Stimulated activated CD8-positive, alpha-beta memory T cell treated with anti-CD3 and anti-CD28 coated beads, Interleukin-7, amount 100 ng/mL, for 1 hour (primary cell): ENCODE results near the gene DPP6.

Experiments
- DNase-seq, 2 donors: peaks; one replicate each; pipeline ENCODE4 v3.0.0-alpha.2; 2020; ENCODE audit warnings: low read depth in 2 of 2

Gene DPP6

GRCh38 chr7:154338701-154339506 lies 286.7 kb downstream of the DPP6 start:
- no peak for DNase-seq

- DNase-seq, result no peak
Observed at GRCh38 chr7:154342971-154343633, 290.9 kb downstream of the DPP6 start.

- DNase-seq, result no peak
Observed at GRCh38 chr7:154343778-154344412, 291.7 kb downstream of the DPP6 start.

GRCh38 chr7:154345093-154345492 lies 292.9 kb downstream of the DPP6 start:
- no peak for DNase-seq

- no peak for DNase-seq
Observed at GRCh38 chr7:154347700-154348266, 295.6 kb downstream of the DPP6 start.

GRCh38 chr7:154350892-154351291 lies 298.7 kb downstream of the DPP6 start:
- no peak for DNase-seq

GRCh38 chr7:154353355-154353767 lies 301.2 kb downstream of the DPP6 start:
- no peak for DNase-seq

GRCh38 chr7:154364170-154364569 lies 312.0 kb downstream of the DPP6 start:
- no peak for DNase-seq

- no peak for DNase-seq
Observed at GRCh38 chr7:154371424-154371823, 319.2 kb downstream of the DPP6 start.

- DNase-seq, result no peak
Observed at GRCh38 chr7:154372011-154372601, 319.9 kb downstream of the DPP6 start.

- no peak for DNase-seq
Observed at GRCh38 chr7:154373956-154374355, 321.8 kb downstream of the DPP6 start.

- no peak for DNase-seq
Observed at GRCh38 chr7:154375956-154376355, 323.8 kb downstream of the DPP6 start.

GRCh38 chr7:154380771-154381170 lies 328.6 kb downstream of the DPP6 start:
- DNase-seq, result no peak

- DNase-seq, result no peak
Observed at GRCh38 chr7:154383045-154383444, 330.8 kb downstream of the DPP6 start.

- no peak for DNase-seq
Observed at GRCh38 chr7:154385214-154385613, 333.0 kb downstream of the DPP6 start.

- no peak for DNase-seq
Observed at GRCh38 chr7:154387252-154387651, 335.1 kb downstream of the DPP6 start.

- no peak for DNase-seq
Observed at GRCh38 chr7:154388412-154388811, 336.2 kb downstream of the DPP6 start.

- no peak for DNase-seq
Observed at GRCh38 chr7:154388999-154389398, 336.8 kb downstream of the DPP6 start.

- DNase-seq, result no peak
Observed at GRCh38 chr7:154390961-154391360, 338.8 kb downstream of the DPP6 start.

- DNase-seq, result no peak
Observed at GRCh38 chr7:154394804-154395203, 342.6 kb downstream of the DPP6 start.

- no peak for DNase-seq
Observed at GRCh38 chr7:154406312-154406711, 354.1 kb downstream of the DPP6 start.

- no peak for DNase-seq
Observed at GRCh38 chr7:154409703-154410311, 357.6 kb downstream of the DPP6 start.
